CD4-positive, alpha-beta memory T cell (primary cell): Measurements from ENCODE around the gene TOM1L1. TPM values are rescaled to one million over a fixed set of nuclear protein-coding genes. Genes with fewer than 3 reads are reported as not detected.

Experiments used
- CTCF ChIA-PET: fragments of 350-600 bp; sonication (Branson Sonifier 250); formaldehyde crosslinking; loops from one replicate; lab custom pipeline; 2021; ENCODE audit warnings: inconsistent platforms; ENCODE audit not compliant: partially characterized antibody; lab: Charles Lee
- POLR2A ChIA-PET: fragments of 350-600 bp; sonication (Branson Sonifier 250); formaldehyde crosslinking; loops from one replicate; lab custom pipeline; 2021; ENCODE audit not compliant: partially characterized antibody; lab: Charles Lee
- DNase-seq, 5 donors: peaks; one replicate each; pipeline versions ENCODE4 v3.0.0 to v3.0.0-alpha.2; 2020 to 2022; ENCODE audit warnings: mixed read lengths in 1 of 5
- H3K27ac ChIP-seq: one replicate; pipeline ENCODE4 v1.7.0; 2013; ENCODE audit warnings: low read depth, low read length
- H3K27me3 ChIP-seq: 2 replicates; pipeline ENCODE4 v1.7.0; 2013; ENCODE audit warnings: mild to moderate bottlenecking, low read length, moderate library complexity; ENCODE audit not compliant: insufficient read depth
- H3K36me3 ChIP-seq: 2 replicates; pipeline ENCODE4 v1.7.0; 2013; ENCODE audit warnings: mild to moderate bottlenecking, low read length, moderate library complexity; ENCODE audit not compliant: insufficient read depth
- H3K4me1 ChIP-seq: 2 replicates; pipeline ENCODE4 v1.7.0; 2013; ENCODE audit warnings: mild to moderate bottlenecking, low read length, moderate library complexity; ENCODE audit not compliant: insufficient read depth
- H3K4me3 ChIP-seq, 2 donors: one replicate each; pipeline ENCODE4 v1.7.0; 2013; ENCODE audit warnings: low read length in 2 of 2, mild to moderate bottlenecking in 1 of 2
- H3K9me3 ChIP-seq, 2 donors: one replicate each; pipeline ENCODE4 v1.7.0; 2013; ENCODE audit warnings: low read length in 2 of 2, control low read depth in 1 of 2; ENCODE audit not compliant: control insufficient read depth in 1 of 2
- H3K27ac Mint-ChIP-seq, 7 donors: one replicate each; pipeline ENCODE4 v1.8.0; 2020 to 2021; ENCODE audit warnings: mixed read lengths in 7 of 7, mild to moderate bottlenecking in 6 of 7, inconsistent platforms in 3 of 7, moderate library complexity in 3 of 7
- H3K27me3 Mint-ChIP-seq, 2 donors: one replicate each; pipeline ENCODE4 v1.8.0; 2020 to 2021; ENCODE audit warnings: mixed read lengths in 2 of 2
- H3K36me3 Mint-ChIP-seq, 2 donors: one replicate each; pipeline ENCODE4 v1.8.0; 2020 to 2021; ENCODE audit warnings: mixed read lengths in 2 of 2, inconsistent platforms in 1 of 2, mild to moderate bottlenecking in 1 of 2
- H3K4me1 Mint-ChIP-seq, 4 donors: one replicate each; pipeline ENCODE4 v1.8.0; 2020 to 2021; ENCODE audit warnings: mixed read lengths in 4 of 4, mild to moderate bottlenecking in 1 of 4
- H3K4me3 Mint-ChIP-seq, 8 donors: one replicate each; pipeline ENCODE4 v1.8.0; 2020 to 2021; ENCODE audit warnings: mixed read lengths in 8 of 8, mild to moderate bottlenecking in 7 of 8, moderate library complexity in 6 of 8, inconsistent platforms in 3 of 8
- H3K9me3 Mint-ChIP-seq, 8 donors: one replicate each; pipeline ENCODE4 v1.8.0; 2020 to 2021; ENCODE audit warnings: mixed read lengths in 8 of 8, mild to moderate bottlenecking in 5 of 8, inconsistent platforms in 3 of 8, moderate library complexity in 1 of 8
- intact Hi-C: fragments of 100-400 bp; cut with micrococcal nuclease; formaldehyde crosslinking; loops from one replicate; pipeline ENCODE4 v1.15.1; 2023
- polyA plus RNA-seq, 2 donors: library from polyadenylated mRNA; unstranded; fragments of 300-500 nt; fragmentation: Illumina TruSeq; gene quantifications; one replicate each; pipeline ENCODE4 v1.2.3, GENCODE V29; 2021
- total RNA-seq, 2 experiments: library from RNA; stranded (reverse); gene quantifications; one replicate each; pipeline ENCODE4 v1.2.3, GENCODE V29; 2021

TOM1L1 gene
- total and polyA plus RNA-seq, 4 experiments from 2014 or later: 0.48 to 0.53 TPM; not detected in 2

DNA sequence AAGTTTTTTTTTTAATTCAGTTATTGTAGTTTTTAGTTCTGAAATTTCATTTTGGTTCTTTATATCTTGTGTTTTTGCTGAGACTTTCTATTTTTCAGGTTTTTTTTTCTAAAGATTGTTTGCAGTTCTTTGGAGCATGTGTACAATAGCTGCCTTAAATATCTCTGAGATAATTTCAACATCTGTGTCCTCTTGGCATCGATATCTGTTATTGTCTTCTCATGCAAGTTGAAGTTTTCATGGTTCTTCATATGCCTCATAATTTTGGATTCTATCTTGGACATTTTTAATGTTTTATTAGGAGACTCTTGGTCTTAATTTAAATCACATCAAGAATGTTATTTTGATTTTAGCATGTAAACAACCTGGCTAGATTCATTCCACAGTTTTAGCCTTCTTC is 45.0 kb downstream of the TOM1L1 start:
- Histone ChIP-seq H3K36me3 (no peaks in the 10 kb centered on the region), H3K4me3 (no peak overlapping the region), H3K27ac (no peak overlapping the region), H3K27me3 (no peaks in the 10 kb centered on the region), H3K4me1 (no peaks in the 10 kb centered on the region), H3K9me3 (no peaks in the 10 kb centered on the region)
- ChIA-PET POLR2A (no interaction called here), CTCF (no interaction called here)
- H3K27ac Mint-ChIP-seq: peak overlapping the region in 1 of 7 donors; percentile 80
- H3K9me3 Mint-ChIP-seq: peaks cover 0 to 1% (median 0%) of the 10 kb centered on the region in 8 donors
- intact Hi-C loops: no loop called here
- peaks cover 6 to 11% of the 10 kb centered on the region in 2 donors for H3K27me3 Mint-ChIP-seq
- no peak overlapping the region for H3K4me3 Mint-ChIP-seq
- no peaks in the 10 kb centered on the region for H3K4me1 Mint-ChIP-seq
- peaks cover 0 to under 1% of the 10 kb centered on the region in 2 donors for H3K36me3 Mint-ChIP-seq
- no peak for DNase-seq

DNA sequence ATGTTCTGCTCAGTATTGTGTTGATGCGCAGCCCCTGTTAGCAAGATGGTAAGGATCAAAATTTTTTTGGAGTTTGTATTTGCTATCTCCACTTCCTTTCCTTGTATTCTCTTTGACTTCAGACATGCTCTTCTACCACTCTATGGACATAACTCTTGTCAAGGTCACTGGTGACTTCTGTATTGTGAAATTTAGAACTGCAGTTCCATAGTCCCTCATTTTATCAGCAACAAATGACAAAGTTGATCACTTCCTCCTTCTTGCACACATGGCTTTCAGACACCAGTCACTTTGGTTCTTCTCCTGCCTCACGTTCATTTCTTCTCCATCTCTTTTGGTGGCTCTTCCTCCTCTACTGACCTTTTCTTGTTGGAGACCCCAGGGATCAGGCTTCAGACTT is 46.7 kb downstream of the TOM1L1 start:
- H3K9me3 ChIP-seq: no peaks in the 10 kb centered on the region
- no peak overlapping the region for H3K27ac Mint-ChIP-seq

DNA sequence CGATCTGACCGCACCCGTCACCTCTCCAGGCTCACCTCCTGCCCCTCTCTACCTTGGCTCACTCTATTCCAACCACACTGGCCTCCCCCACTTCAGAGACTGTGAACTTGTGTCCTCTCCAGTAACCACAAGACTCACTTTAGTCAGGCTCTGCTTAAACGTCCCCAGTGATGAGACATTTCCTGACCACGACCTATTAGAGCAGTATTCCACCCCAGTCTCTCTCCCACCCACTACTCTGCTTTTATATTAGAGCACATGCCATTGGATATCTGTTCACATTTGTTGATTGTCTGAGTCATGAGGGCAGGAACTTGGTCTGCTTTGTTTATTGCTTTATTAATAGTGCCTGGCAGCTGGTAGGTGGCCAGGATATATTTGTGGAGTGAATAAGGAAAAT is 47.7 kb downstream of the TOM1L1 start:
- no peak overlapping the region for H3K27ac ChIP-seq
- H3K4me3 Mint-ChIP-seq: no peak overlapping the region
- peak overlapping the region in 1 of 7 donors; percentile 43 for H3K27ac Mint-ChIP-seq
- H3K9me3 ChIP-seq: no peaks in the 10 kb centered on the region
- intact Hi-C loops: no loop called here
- H3K4me3 ChIP-seq: no peak overlapping the region
- peaks cover 0 to 10% of the 10 kb centered on the region in 2 donors for H3K36me3 Mint-ChIP-seq
- DNase-seq: no peak
- H3K4me1 ChIP-seq: no peaks in the 10 kb centered on the region
- ChIA-PET POLR2A (no interaction called here), CTCF (no interaction called here)
- no peaks in the 10 kb centered on the region for H3K4me1 Mint-ChIP-seq
- peaks cover 6 to 11% of the 10 kb centered on the region in 2 donors for H3K27me3 Mint-ChIP-seq
- H3K36me3 ChIP-seq: no peaks in the 10 kb centered on the region
- H3K9me3 Mint-ChIP-seq: peaks cover 0 to 1% (median 0%) of the 10 kb centered on the region in 8 donors
- H3K27me3 ChIP-seq: no peaks in the 10 kb centered on the region

More for the DNA sequence above, 46.7 kb downstream of the TOM1L1 start:
- Histone ChIP-seq H3K36me3 (no peaks in the 10 kb centered on the region), H3K4me3 (no peak overlapping the region), H3K4me1 (no peaks in the 10 kb centered on the region), H3K27ac (no peak overlapping the region), H3K27me3 (no peaks in the 10 kb centered on the region)
- H3K36me3 Mint-ChIP-seq: peaks cover 0 to 10% of the 10 kb centered on the region in 2 donors
- CTCF ChIA-PET: no interaction called here
- POLR2A ChIA-PET: no interaction called here
- no peaks in the 10 kb centered on the region for H3K4me1 Mint-ChIP-seq
- H3K9me3 Mint-ChIP-seq: peaks cover 0 to 1% (median 0%) of the 10 kb centered on the region in 8 donors
- intact Hi-C loops: no loop called here
- no peak for DNase-seq
- H3K27me3 Mint-ChIP-seq: peaks cover 6 to 11% of the 10 kb centered on the region in 2 donors
- H3K4me3 Mint-ChIP-seq: no peak overlapping the region

DNA sequence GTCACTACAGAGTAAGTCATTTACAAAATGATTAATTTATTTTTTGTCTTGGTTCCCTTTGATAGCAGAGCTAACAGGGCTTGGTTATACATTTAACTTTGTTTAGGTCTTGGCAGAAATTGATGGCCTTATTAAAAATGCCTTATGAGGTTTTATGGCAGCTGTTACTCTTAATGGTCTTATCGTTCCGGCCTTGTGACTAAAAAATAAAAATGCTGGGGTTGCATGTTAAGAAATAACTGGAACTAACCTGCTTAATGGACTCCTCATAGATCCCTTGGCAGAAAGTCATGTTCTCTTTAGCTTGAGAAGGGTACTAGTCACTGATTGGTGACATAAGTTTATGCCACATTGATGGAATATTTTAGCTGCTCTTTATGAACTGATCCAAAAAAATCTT is 49.5 kb downstream of the TOM1L1 start:
- Mint-ChIP-seq H3K27ac (no peak overlapping the region), H3K4me1 (no peaks in the 10 kb centered on the region), H3K36me3 (peaks cover 4 to 17% of the 10 kb centered on the region in 2 donors), H3K27me3 (peaks cover 6 to 7% of the 10 kb centered on the region in 2 donors), H3K4me3 (no peak overlapping the region), H3K9me3 (peaks cover 0 to 1% (median 0%) of the 10 kb centered on the region in 8 donors)
- no peak overlapping the region for H3K4me3 ChIP-seq
- no peaks in the 10 kb centered on the region for H3K36me3 ChIP-seq
- H3K4me1 ChIP-seq: no peaks in the 10 kb centered on the region
- intact Hi-C loops: no loop called here
- CTCF ChIA-PET: interaction anchor here (0.8 kb wide), 1 partner anchor 10 kb away, joined by 4 read pairs; no protein-coding TSS in a partner anchor
- no peak overlapping the region for H3K27ac ChIP-seq
- H3K27me3 ChIP-seq: no peaks in the 10 kb centered on the region
- no peaks in the 10 kb centered on the region for H3K9me3 ChIP-seq
- POLR2A ChIA-PET: no interaction called here
- no peak for DNase-seq

DNA sequence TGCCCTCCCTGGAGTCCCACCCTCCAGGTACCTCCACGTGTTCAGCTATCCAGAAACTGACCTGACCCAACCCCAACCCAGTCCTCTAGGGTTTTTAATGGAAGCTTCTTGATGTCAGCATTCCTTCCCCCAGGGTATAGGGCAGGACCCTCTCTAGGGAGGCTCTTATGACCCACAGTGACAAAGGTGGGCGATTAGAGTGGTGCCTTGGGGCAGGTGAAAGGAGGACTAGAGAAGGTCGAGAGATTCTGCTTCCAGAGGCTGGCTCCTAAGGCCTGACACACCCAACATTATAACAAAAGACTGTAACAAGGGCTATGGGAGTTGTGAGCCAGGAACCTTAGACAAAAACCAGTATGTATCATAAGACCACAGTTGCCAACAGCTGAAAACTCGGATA is 50.6 kb downstream of the TOM1L1 start:
- Mint-ChIP-seq H3K4me1 (no peaks in the 10 kb centered on the region), H3K9me3 (peaks cover 0 to 1% (median 0%) of the 10 kb centered on the region in 8 donors), H3K27ac (no peak overlapping the region), H3K4me3 (no peak overlapping the region), H3K27me3 (peaks cover 3 to 7% of the 10 kb centered on the region in 2 donors), H3K36me3 (peaks cover 4 to 17% of the 10 kb centered on the region in 2 donors)
- Histone ChIP-seq H3K27ac (no peak overlapping the region), H3K9me3 (no peaks in the 10 kb centered on the region), H3K4me1 (no peaks in the 10 kb centered on the region), H3K36me3 (no peaks in the 10 kb centered on the region), H3K4me3 (no peak overlapping the region), H3K27me3 (no peaks in the 10 kb centered on the region)
- POLR2A ChIA-PET: no interaction called here
- CTCF ChIA-PET: no interaction called here
- intact Hi-C loops: no loop called here
- no peak for DNase-seq

DNA sequence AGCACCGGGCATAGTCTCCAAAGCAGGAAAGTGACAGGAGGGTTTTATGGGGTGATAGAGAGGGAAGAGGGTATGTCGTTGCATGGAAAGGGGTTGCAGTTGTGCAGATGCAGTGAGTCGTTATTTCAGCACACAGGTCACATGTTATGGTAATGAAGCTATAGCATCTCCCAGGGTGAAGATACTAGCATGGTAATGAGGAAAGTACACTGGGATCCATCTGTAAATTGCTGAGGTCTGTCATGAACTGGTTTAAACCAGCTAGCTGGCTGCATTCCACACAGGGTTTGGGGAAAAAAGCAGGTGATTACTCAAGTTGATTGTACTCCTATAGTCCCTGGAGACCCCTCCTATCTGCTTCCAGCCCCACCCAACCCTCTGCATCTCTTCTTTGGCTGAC is 56.1 kb downstream of the TOM1L1 start:
- ChIA-PET POLR2A (no interaction called here), CTCF (no interaction called here)
- Histone ChIP-seq H3K4me1 (no peaks in the 10 kb centered on the region), H3K9me3 (no peaks in the 10 kb centered on the region), H3K27ac (no peak overlapping the region), H3K27me3 (no peaks in the 10 kb centered on the region), H3K4me3 (no peak overlapping the region), H3K36me3 (peaks cover 17% of the 10 kb centered on the region)
- Mint-ChIP-seq H3K4me1 (no peaks in the 10 kb centered on the region), H3K9me3 (no peaks in the 10 kb centered on the region), H3K27ac (no peak overlapping the region), H3K36me3 (peaks cover 39% of the 10 kb centered on the region in 2 donors), H3K27me3 (no peaks in the 10 kb centered on the region), H3K4me3 (no peak overlapping the region)
- DNase-seq: no peak
- intact Hi-C loops: no loop called here

DNA sequence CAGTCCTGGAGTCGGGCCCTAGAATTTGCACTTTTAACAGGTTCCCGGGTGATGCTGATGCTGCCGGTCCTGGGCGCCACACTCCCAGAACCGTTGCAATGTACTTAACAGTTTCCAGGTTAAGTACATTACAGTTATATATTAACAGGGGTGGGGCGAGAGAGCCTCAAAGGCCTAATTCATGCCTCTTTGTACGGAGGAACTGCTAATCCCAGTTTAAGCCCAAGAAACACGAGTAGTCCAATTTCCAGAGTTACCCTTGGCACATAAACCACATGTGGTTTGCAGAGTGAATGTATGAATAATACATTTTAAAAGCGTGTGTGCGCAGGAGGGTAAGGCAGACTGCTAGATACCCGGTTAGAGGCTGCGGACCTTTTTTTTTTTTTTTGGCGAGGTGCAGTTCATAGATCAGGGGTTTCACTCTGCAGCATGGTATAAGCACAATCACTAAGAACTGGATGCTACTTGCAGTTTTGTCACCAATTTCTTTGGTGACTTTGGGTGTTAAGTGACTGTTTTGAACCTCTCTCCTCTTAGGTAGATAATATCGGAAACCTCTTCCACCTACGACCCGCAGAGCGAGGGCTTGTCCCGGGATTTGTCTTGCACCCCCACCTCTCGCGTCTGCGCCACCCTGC is 67.1 kb downstream of the TOM1L1 start:
- Mint-ChIP-seq H3K4me3 (no peak overlapping the region), H3K9me3 (no peaks in the 10 kb centered on the region), H3K27ac (no peak overlapping the region), H3K27me3 (no peaks in the 10 kb centered on the region), H3K4me1 (peaks cover 8 to 23% (median 18%) of the 10 kb centered on the region in 4 donors), H3K36me3 (peaks cover 11 to 23% of the 10 kb centered on the region in 2 donors)
- intact Hi-C loops: loop anchor here (1.0 to 10.0 kb wide), 6 partner anchors 7 to 1867 kb away; partner anchors contain the start of genes DGKE, HLF and PCTP
- no peaks in the 10 kb centered on the region for H3K9me3 ChIP-seq
- peak in 4 of 5 donors; percentile 0 to 41 (median 5) for DNase-seq
- H3K4me3 ChIP-seq: peak overlapping the region; percentile 78 to 84
- peaks cover 29% of the 10 kb centered on the region for H3K4me1 ChIP-seq
- peaks cover 6% of the 10 kb centered on the region for H3K36me3 ChIP-seq
- CTCF ChIA-PET: interaction anchor here (1.0 to 2.6 kb wide), 2 partner anchors 21 to 26 kb away, joined by 4 to 10 read pairs; no protein-coding TSS in a partner anchor
- H3K27ac ChIP-seq: peak overlapping the region; percentile 90
- POLR2A ChIA-PET: interaction anchor here (1.5 kb wide), 1 partner anchor 271 kb away, joined by 8 read pairs; no protein-coding TSS in a partner anchor
- H3K27me3 ChIP-seq: no peaks in the 10 kb centered on the region
